ENCODE measurements around the gene FHDC1. TPM values are rescaled to one million over a fixed set of nuclear protein-coding genes. Genes with fewer than 3 reads are reported as not detected.
A peak's percentile ranks its signal among the peaks of the same experiment; 100 is the strongest.

The FHDC1 gene
- total RNA-seq, 1 experiment from 2014 or later = 19.9 TPM

DNA sequence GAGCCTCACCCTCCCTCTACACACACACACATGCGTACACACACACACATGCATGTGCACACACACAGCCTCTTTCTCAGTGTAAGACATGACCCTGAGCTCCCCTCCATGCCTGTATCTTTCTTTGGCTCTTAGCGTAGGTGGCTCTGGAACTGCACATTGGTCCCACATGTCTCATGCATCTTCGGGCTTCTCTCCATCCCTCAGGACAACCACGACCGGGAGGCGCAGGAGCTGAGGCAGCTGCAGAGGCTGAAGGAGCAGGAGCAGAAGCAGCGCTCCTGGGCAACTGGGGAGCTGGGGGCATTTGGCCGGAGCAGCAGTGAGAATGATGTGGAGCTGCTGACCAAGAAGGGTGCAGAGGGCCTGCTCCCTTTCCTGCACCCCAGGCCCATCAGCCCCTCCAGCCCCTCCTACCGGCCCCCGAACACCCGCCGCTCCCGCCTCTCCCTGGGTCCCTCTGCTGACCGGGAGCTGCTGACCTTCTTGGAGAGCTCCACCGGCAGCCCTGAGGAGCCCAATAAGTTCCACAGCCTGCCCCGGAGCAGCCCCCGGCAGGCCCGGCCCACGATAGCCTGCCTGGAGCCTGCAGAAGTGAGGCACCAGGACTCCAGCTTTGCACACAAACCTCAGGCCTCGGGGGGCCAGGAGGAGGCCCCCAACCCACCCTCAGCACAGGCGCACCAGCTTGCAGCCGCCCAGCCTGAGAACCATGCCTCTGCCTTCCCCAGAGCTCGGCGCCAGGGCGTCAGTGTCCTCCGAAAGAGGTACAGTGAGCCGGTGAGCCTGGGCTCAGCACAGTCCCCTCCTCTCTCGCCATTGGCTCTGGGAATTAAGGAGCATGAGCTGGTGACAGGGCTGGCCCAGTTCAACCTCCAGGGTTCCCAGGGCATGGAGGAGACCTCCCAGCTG is 38.6 kb downstream of the FHDC1 start:
- Mint-ChIP-seq H3K9me3 (no peaks in the 10 kb centered on the region), H3K36me3 (ENCODE audit: insufficient read depth in 1 of 3, low read depth in 3 of 3) (peaks cover 30 to 68% (median 53%) of the 10 kb centered on the region in 3 experiments; a peak in 6 of 7 replicates), H3K4me3 (no peak overlapping the region), H3K27ac (no peak overlapping the region), H3K27me3 (ENCODE audit: low read depth) (no peaks in the 10 kb centered on the region), H3K4me1 (no peaks in the 10 kb centered on the region)
- H2AFZ ChIP-seq (ENCODE audit: low read length) = no peak overlapping the region
- no peaks in the 10 kb centered on the region for H3K23me2 ChIP-seq (ENCODE audit: insufficient read length, low read depth, low read length, poor library complexity, severe bottlenecking)
- no peak overlapping the region for H3K4me2 ChIP-seq (ENCODE audit: insufficient read depth, insufficient read length, low read length)
- H3K79me1 ChIP-seq (ENCODE audit: insufficient read depth, low read depth, low read length, poor library complexity, severe bottlenecking) = no peaks in the 10 kb centered on the region
- no peak overlapping the region for H2BK120ac ChIP-seq (ENCODE audit: low read depth, low read length, poor library complexity, severe bottlenecking)
- no peak overlapping the region for H3K56ac ChIP-seq (ENCODE audit: insufficient read length, low read depth, low read length)
- H4K20me1 ChIP-seq (ENCODE audit: control insufficient read depth, insufficient read depth, insufficient read length) = no peaks in the 10 kb centered on the region
- no peaks in the 10 kb centered on the region for H3K9me3 ChIP-seq (ENCODE audit: control insufficient read depth, low read depth, low read length)
- DNase-seq = peak; percentile 24
- H3T11ph ChIP-seq (ENCODE audit: low read length) = no peak overlapping the region
- H4K8ac ChIP-seq (replicated peaks; ENCODE audit: insufficient read length, low read depth, low read length) = no peak overlapping the region
- no peak overlapping the region for H4K91ac ChIP-seq (ENCODE audit: insufficient read length, low read depth, low read length)
- no peak overlapping the region for H2BK20ac ChIP-seq (ENCODE audit: low read depth, low read length, poor library complexity, severe bottlenecking)
- no peak overlapping the region for H3K27ac ChIP-seq (ENCODE audit: insufficient read length, low read depth, low read length)
- no peak overlapping the region for H3K14ac ChIP-seq (ENCODE audit: insufficient read depth, low read length)
- no peaks in the 10 kb centered on the region for H3K4me1 ChIP-seq (ENCODE audit: insufficient read depth, low read length)
- no peak overlapping the region for H2AK5ac ChIP-seq (ENCODE audit: insufficient read length, low read length)
- no peak overlapping the region for H2BK5ac ChIP-seq (ENCODE audit: insufficient read length, low read length)
- no peak overlapping the region for H3K9ac ChIP-seq (ENCODE audit: extremely low read depth, insufficient read length, low read length)
- H4K5ac ChIP-seq (ENCODE audit: insufficient read length, low read depth, low read length) = no peak overlapping the region
- no peak overlapping the region for H3K4ac ChIP-seq (ENCODE audit: low read depth, low read length)
- no peak overlapping the region for H2BK15ac ChIP-seq (ENCODE audit: low read depth, low read length)
- TF ChIP-seq, protein P1, sequence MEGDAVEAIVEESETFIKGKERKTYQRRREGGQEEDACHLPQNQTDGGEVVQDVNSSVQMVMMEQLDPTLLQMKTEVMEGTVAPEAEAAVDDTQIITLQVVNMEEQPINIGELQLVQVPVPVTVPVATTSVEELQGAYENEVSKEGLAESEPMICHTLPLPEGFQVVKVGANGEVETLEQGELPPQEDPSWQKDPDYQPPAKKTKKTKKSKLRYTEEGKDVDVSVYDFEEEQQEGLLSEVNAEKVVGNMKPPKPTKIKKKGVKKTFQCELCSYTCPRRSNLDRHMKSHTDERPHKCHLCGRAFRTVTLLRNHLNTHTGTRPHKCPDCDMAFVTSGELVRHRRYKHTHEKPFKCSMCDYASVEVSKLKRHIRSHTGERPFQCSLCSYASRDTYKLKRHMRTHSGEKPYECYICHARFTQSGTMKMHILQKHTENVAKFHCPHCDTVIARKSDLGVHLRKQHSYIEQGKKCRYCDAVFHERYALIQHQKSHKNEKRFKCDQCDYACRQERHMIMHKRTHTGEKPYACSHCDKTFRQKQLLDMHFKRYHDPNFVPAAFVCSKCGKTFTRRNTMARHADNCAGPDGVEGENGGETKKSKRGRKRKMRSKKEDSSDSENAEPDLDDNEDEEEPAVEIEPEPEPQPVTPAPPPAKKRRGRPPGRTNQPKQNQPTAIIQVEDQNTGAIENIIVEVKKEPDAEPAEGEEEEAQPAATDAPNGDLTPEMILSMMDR (conservative IDR thresholded peaks at IDR 0.05) = no peak
- no peaks in the 10 kb centered on the region for H3K79me2 ChIP-seq (ENCODE audit: insufficient read depth, low read length)
- no peak overlapping the region for H3K23ac ChIP-seq (ENCODE audit: insufficient read length, low read depth, low read length)
- no peak overlapping the region for H3K18ac ChIP-seq (ENCODE audit: insufficient read length, low read depth, low read length)
- H2BK12ac ChIP-seq (ENCODE audit: insufficient read length, low read depth, low read length) = no peak overlapping the region
- WGBS (ENCODE audit: extremely low coverage, insufficient read length, low lambda C conversion rate) = no CpG with 5 or more reads among the region's 28 CpGs
- no peaks in the 10 kb centered on the region for H3K27me3 ChIP-seq (ENCODE audit: insufficient read depth, low read length)

All from H9 (cell line).